Esophagus (tissue), 2 donors: ENCODE data around the gene LAPTM4A. TPM values are rescaled to one million over a fixed set of nuclear protein-coding genes. Genes with fewer than 3 reads are reported as not detected.
A peak's percentile ranks its signal among the peaks of the same experiment; 100 is the strongest.

Experiments
- H3K27ac ChIP-seq, 2 donors: one replicate each; pipeline ENCODE4 v1.5.1; 2013; ENCODE audit warnings: low read depth in 2 of 2, mild to moderate bottlenecking in 2 of 2, inconsistent platforms in 1 of 2, low read length in 1 of 2, moderate library complexity in 1 of 2
- H3K27me3 ChIP-seq, 2 donors: one replicate each; pipeline ENCODE4 v1.6.1; 2013; ENCODE audit warnings: low read length in 2 of 2, control low read depth in 1 of 2, mild to moderate bottlenecking in 1 of 2; ENCODE audit not compliant: insufficient read depth in 2 of 2, control insufficient read depth in 1 of 2
- H3K36me3 ChIP-seq, 2 donors: one replicate each; pipeline ENCODE4 v1.6.1; 2013; ENCODE audit warnings: low read length in 1 of 2; ENCODE audit not compliant: control insufficient read depth in 2 of 2, insufficient read depth in 2 of 2
- H3K4me1 ChIP-seq, 2 donors: one replicate each; pipeline ENCODE4 v1.6.1; 2013; ENCODE audit warnings: low read length in 1 of 2; ENCODE audit not compliant: control insufficient read depth in 2 of 2, insufficient read depth in 2 of 2
- H3K4me3 ChIP-seq, 2 donors: one replicate each; pipeline ENCODE4 v1.5.1; 2013; ENCODE audit warnings: low read length in 2 of 2, mild to moderate bottlenecking in 2 of 2, low read depth in 1 of 2, moderate library complexity in 1 of 2
- H3K9me3 ChIP-seq, 2 donors: one replicate each; pipeline ENCODE4 v1.6.1; 2013; ENCODE audit warnings: mild to moderate bottlenecking in 2 of 2, low read depth in 1 of 2, low read length in 1 of 2, moderate library complexity in 1 of 2; ENCODE audit not compliant: control insufficient read depth in 2 of 2, insufficient read depth in 1 of 2
- WGBS, 2 donors: extraction: QIAGEN DNeasy Blood & Tissue Kit; methylation state at CpG; one replicate each; pipeline ENCODE4 v1.1.7; 2013; 5-methylcytosine and 5-hydroxymethylcytosine counted together
- polyA plus RNA-seq, 2 donors: library from polyadenylated mRNA; stranded (reverse); fragments of 200-250 nt; gene quantifications; one replicate each; pipeline ENCODE4 v1.2.3, GENCODE V29; 2013
- donor health status: healthy with polysubstance abuse.
- donor health status: Bipolar disorder and iron deficiency.

The LAPTM4A gene
- polyA plus RNA-seq, 2 donors = 57.7 to 148 TPM

DNA sequence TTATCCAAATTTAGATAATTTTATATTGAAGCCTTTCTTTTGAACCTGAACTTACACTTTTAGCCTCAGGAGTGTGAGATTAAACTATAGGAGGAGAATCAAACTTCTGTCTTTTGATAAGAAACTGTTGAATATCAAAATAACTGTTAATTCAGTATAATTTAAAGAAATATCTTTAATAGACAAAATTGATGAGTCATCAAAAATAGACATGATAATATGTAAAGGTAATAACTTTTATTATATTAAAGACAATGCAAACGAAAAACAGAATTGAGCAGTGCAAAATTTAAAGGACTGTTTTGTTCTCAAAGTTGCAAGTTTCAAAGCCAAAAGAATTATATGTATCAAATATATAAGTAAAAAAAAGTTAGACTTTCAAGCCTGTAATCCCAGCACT lies 59.5 kb downstream of the LAPTM4A start:
- H3K27me3 ChIP-seq = no peaks in the 10 kb centered on the region
- H3K36me3 ChIP-seq = no peaks in the 10 kb centered on the region
- peaks cover 2 to 5% of the 10 kb centered on the region in 2 donors for H3K4me1 ChIP-seq
- no peak overlapping the region for H3K4me3 ChIP-seq
- 87 to 88% methylated on average over 1 of the region's 1 CpG for WGBS, 2 donors
- peaks cover 0 to 3% of the 10 kb centered on the region in 2 donors for H3K9me3 ChIP-seq
- no peak overlapping the region for H3K27ac ChIP-seq

DNA sequence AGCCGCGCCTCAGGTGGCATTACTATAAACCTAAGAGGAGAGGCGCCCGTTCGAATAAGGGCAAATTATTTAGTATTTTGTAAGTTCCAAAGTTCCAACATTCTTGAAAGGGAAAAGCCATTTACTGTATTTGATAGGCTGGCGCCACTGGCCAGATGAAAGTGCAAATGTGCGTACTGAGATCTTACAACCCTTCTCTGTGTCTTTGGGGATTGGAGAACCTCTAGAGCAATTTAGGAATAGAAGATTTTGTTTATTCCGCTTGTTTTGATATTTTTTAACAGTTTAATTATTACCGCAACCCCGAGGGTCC lies 61.1 kb downstream of the LAPTM4A start:
- no peaks in the 10 kb centered on the region for H3K27me3 ChIP-seq
- 16 to 24% methylated on average over 10 of the region's 10 CpGs for WGBS, 2 donors
- peaks cover 0 to 3% of the 10 kb centered on the region in 2 donors for H3K9me3 ChIP-seq
- H3K4me3 ChIP-seq = peak overlapping the region; percentile 76 to 83
- H3K4me1 ChIP-seq = peaks cover 2 to 5% of the 10 kb centered on the region in 2 donors
- peaks cover 0 to 2% of the 10 kb centered on the region in 2 donors for H3K36me3 ChIP-seq
- H3K27ac ChIP-seq = no peak overlapping the region

DNA sequence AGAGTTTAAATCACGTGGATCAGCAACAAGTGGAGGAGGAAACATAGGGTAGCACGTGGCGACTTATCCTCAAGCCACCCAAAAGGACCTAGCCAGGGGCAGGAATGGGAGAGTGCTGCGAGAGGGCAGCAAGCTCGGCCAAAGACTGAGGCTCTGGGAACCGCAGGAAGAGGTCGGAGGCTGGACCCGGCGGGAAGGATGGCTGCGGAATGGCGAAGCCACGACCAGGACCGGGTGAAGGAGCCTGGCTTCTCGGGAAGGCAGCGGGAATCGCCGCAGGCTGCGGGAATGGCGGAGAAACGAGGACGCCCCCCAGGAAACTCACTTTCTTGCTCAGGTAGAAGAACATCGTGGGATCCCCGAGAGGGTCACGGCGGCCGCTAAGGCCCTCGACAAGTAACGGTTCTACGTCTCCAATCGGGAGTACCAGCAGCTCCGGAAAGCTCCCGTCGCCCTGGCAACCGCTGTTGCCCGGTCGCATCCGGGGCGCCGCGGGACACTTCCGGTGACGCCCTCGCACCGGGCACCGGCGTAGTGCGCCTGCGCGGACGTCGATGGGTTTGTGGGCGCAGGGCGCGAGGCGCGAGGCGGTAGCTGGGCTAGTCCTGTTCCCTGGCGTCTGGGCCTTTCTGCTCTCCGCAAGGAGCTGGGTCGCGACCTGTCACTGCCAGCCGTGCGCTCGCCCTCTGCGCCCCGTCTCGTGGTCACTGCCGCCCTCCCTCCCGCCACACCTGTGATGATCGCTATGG lies 61.6 kb downstream of the LAPTM4A start, which contains the start of gene WDR35:
TSS of gene WDR35 (minus strand) at position 439 of the 749 bp plus-strand sequence. CDS start at position 349, 90 bp downstream.
- peak within 1 kb of the TSS; percentile 76 to 83 for H3K4me3 ChIP-seq
- H3K27ac ChIP-seq = peak within 1 kb of the TSS; percentile 61 to 66
- H3K4me1 ChIP-seq = peaks cover 2 to 5% of the 10 kb centered on the region in 2 donors
- peaks cover 0 to 3% of the 10 kb centered on the region in 2 donors for H3K9me3 ChIP-seq
- peaks cover 0 to 2% of the 10 kb centered on the region in 2 donors for H3K36me3 ChIP-seq
- no peaks in the 10 kb centered on the region for H3K27me3 ChIP-seq
- WGBS, 2 donors = 1% methylated on average over 70 of the region's 70 CpGs

DNA sequence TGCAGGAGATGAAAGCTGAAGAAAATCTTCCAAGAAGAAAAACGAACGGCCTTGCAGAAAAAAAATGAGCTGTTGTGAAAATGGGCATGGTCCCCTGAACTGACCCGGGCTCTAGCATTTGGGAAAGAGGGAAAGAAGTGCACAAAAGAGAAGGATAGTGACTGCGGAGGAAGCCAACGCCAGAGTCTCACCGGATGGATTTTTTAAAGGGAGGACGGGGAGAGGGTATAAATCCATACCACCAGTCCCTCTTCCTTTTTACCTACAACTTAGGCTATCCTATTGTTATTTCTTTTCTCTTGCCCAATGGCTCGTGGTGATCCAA lies 62.1 kb downstream of the LAPTM4A start:
- H3K36me3 ChIP-seq = peaks cover 0 to 2% of the 10 kb centered on the region in 2 donors
- 8 to 11% methylated on average over 8 of the region's 8 CpGs for WGBS, 2 donors
- H3K4me3 ChIP-seq = peak overlapping the region; percentile 76 to 83
- H3K27ac ChIP-seq = no peak overlapping the region
- H3K9me3 ChIP-seq = peaks cover 0 to 3% of the 10 kb centered on the region in 2 donors
- peaks cover 2 to 5% of the 10 kb centered on the region in 2 donors for H3K4me1 ChIP-seq
- H3K27me3 ChIP-seq = no peaks in the 10 kb centered on the region

DNA sequence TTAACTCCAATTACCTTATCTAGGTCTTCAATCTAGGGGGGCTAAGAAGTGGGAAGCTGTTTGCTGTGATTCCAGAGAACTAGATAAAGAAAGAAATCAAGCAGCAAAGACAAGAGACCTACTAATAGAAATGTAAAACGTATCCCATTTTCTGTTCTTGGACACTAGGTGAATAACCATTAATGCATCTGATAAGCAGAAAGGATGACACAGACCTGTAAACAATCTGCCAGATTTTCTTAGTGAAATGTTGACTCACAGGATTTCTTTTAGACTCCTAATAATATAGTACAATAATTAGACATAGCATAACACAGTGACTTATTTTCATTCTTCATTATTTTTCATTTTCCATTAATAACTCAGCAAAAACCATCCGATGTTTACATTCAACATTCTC lies 62.8 kb downstream of the LAPTM4A start:
- H3K9me3 ChIP-seq = peaks cover 0 to 3% of the 10 kb centered on the region in 2 donors
- H3K27ac ChIP-seq = no peak overlapping the region
- 81 to 84% methylated on average over 2 of the region's 2 CpGs for WGBS, 2 donors
- H3K4me3 ChIP-seq = no peak overlapping the region
- H3K4me1 ChIP-seq = peaks cover 2 to 5% of the 10 kb centered on the region in 2 donors
- H3K36me3 ChIP-seq = peaks cover 0 to 2% of the 10 kb centered on the region in 2 donors
- no peaks in the 10 kb centered on the region for H3K27me3 ChIP-seq

DNA sequence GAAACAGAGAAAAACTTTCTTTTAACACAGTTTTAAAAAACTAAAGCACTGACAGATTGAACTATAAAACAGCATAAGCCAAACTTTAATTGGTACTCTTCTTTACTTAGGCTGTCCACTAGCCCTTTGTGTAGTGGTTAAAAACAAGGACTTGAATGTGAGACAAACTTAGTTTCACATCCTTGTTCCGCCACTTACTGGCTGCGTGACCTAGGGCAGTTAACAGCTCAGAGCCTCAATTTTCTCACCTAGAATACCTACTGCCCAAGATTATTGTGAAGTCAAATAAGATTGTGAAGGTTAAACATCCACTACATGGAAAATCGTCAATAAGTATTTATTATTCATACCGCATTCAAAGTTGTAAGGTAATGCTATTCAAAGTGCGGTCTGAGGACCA lies 63.5 kb downstream of the LAPTM4A start:
- 93% methylated on average over 5 of the region's 5 CpGs for WGBS, 2 donors
- Histone ChIP-seq H3K9me3 (peaks cover 0 to 3% of the 10 kb centered on the region in 2 donors), H3K4me3 (no peak overlapping the region), H3K4me1 (peaks cover 2 to 5% of the 10 kb centered on the region in 2 donors), H3K36me3 (peaks cover 0 to 2% of the 10 kb centered on the region in 2 donors), H3K27me3 (no peaks in the 10 kb centered on the region), H3K27ac (no peak overlapping the region)

Other genes starting within 250 kb of the LAPTM4A start
- 10 to 100 TPM; 13.4 to 17.8 TPM for gene TTC32, start 149.6 kb downstream of the LAPTM4A start, polyA plus RNA-seq
- 1 to 10 TPM in 1 of 2 donors, under 1 TPM in 1; 0.83 to 1.3 TPM for gene WDR35, start 61.5 kb downstream of the LAPTM4A start, polyA plus RNA-seq
- gene MATN3, start 39.0 kb downstream of the LAPTM4A start, polyA plus RNA-seq = under 1 TPM; 0.14 to 0.42 TPM
- gene SDC1, start 173.5 kb upstream of the LAPTM4A start, polyA plus RNA-seq = 100 to 1,000 TPM; 239 to 334 TPM